H1 (cell line): Measurements from ENCODE around the gene SLC7A6OS. TPM values are rescaled to one million over a fixed set of nuclear protein-coding genes. Genes with fewer than 3 reads are reported as not detected.

Source experiments
- SAP30 ChIP-seq: fragments of 300-600 bp; sonication (generic); IDR thresholded peaks from 2 replicates; pipeline ENCODE4 v1.7.1; 2012; ENCODE audit warnings: low read length, moderate library complexity, mild to moderate bottlenecking, inconsistent platforms; ENCODE audit not compliant: insufficient read depth, insufficient replicate concordance
- polyA plus RNA-seq, 7 experiments: library from polyadenylated mRNA; depleted of rRNA in 3 of 7; stranded (reverse) in 5 of 7; unstranded in 2 of 7; fragments of >200 nt in 5 of 7; fragments of 200-250 nt in 2 of 7; gene quantifications; 1 replicate in 5 of 7; 2 replicates in 1 of 7; 4 replicates in 1 of 7; pipeline versions ENCODE4 v1.2.1 to v1.2.3, GENCODE V29; 2011 to 2013; ENCODE audit warnings: missing spikeins in 2 of 7, mixed read lengths in 2 of 7
- total RNA-seq: library from RNA; stranded (reverse); fragmentation: NEBNext Ultra II Directional; extraction: Animal tissue kit (Norgen Biotek cat#: 25700); gene quantifications from 2 replicates; pipeline ENCODE4 v1.2.1, GENCODE V29; 2021

The SLC7A6OS gene
- total and polyA plus RNA-seq, 2 of the 8 experiments (the other 6 are each of a cell fraction or from before 2014, with no cell fraction given) = 7.3 to 21.3 TPM

DNA sequence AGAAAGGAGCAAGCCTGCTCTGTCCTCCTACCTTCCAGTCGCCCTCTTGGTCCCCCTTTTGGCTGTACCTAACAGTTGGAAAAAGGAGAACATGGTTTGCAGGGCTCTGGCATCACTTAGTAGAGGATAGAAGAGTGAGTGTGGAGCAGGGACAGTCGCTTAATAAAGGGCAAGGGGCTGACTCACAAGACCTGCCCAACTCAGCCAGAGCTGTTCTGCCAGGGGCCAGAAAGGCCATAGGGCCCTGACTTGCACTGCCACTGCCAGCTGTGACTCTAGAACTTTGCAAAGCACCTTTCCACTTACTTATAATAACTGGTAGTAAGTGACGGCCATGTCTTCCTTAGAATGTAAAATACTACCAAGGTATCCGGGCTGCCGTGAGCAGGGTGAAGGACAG, 13.6 kb upstream of the SLC7A6OS start (continued):
- no peak for TF ChIP-seq SAP30
- TF ChIP-seq, all 59 proteins: peak for 0
